ENCODE measurements around the gene ERCC5. TPM values are rescaled to one million over a fixed set of nuclear protein-coding genes. Genes with fewer than 3 reads are reported as not detected.

Gene ERCC5
- total and polyA plus RNA-seq, 2 donors (not counting 1 experiment from before 2014, with no cell fraction given) = 34.7 to 88.3 TPM

GRCh38 chr13:102914339-102914930, 68.6 kb downstream of the ERCC5 start:
- no peak overlapping the region for H3K4me3 ChIP-seq (ENCODE audit: control extremely low read depth in 1 of 5, extremely low read depth in 1 of 5, insufficient read depth in 1 of 5, low read depth in 2 of 5, low read length in 4 of 5)
- peaks cover 4% of the 10 kb centered on the region for H3K4me1 Mint-ChIP-seq
- H3K9me3 Mint-ChIP-seq (ENCODE audit: insufficient read depth) = peaks cover 2% of the 10 kb centered on the region
- intact Hi-C loops (cut with micrococcal nuclease) = no loop called here
- no peak overlapping the region for H3K27ac Mint-ChIP-seq
- ATAC-seq (ENCODE audit: low read depth) (no peak), DNase-seq (no peak)
- 98% methylated on average over 6 of the region's 12 CpGs for WGBS (ENCODE audit: insufficient coverage)
- H3K9ac ChIP-seq (ENCODE audit: low read length) = no peak overlapping the region
- H3K4me1 ChIP-seq (ENCODE audit: control insufficient read depth in 2 of 2, insufficient read depth in 2 of 2, low read length in 2 of 2) = no peaks in the 10 kb centered on the region
- no peak overlapping the region for H3K4me3 Mint-ChIP-seq
- H3K9me3 ChIP-seq (ENCODE audit: control extremely low read depth in 1 of 3, control insufficient read depth in 2 of 3, insufficient read depth in 1 of 3, low read length in 2 of 3) = no peaks in the 10 kb centered on the region
- H3K27me3 Mint-ChIP-seq = no peaks in the 10 kb centered on the region
- no peaks in the 10 kb centered on the region for H3K27me3 ChIP-seq (replicated peaks in 1 of 4; ENCODE audit: control extremely low read depth in 1 of 4, control insufficient read depth in 3 of 4, insufficient read depth in 4 of 4, low read length in 3 of 4)
- no peaks in the 10 kb centered on the region for H3K36me3 ChIP-seq (replicated peaks in 1 of 2; ENCODE audit: control extremely low read depth in 1 of 2, control insufficient read depth in 1 of 2, extremely low read depth in 1 of 2, insufficient read depth in 2 of 2, low read length in 1 of 2)
- H2AFZ ChIP-seq (ENCODE audit: insufficient read depth, low read depth, low read length, poor library complexity, severe bottlenecking) = no peak overlapping the region
- ChIA-PET POLR2A (no interaction called here), CTCF (interaction anchor here (1.6 to 2.5 kb wide), 3 partner anchors 10 to 226 kb away, joined by 5 to 12 read pairs (median 7); no protein-coding TSS in a partner anchor)
- no peaks in the 10 kb centered on the region for H4K20me1 ChIP-seq (ENCODE audit: control insufficient read depth, insufficient read depth, low read length, poor library complexity, severe bottlenecking)
- H3K27ac ChIP-seq (ENCODE audit: low read length in 2 of 2) = no peak overlapping the region
- H3K4me2 ChIP-seq (replicated peaks; ENCODE audit: low read depth, low read length, poor library complexity, severe bottlenecking) = no peak overlapping the region
- TF ChIP-seq EZH2 (IDR thresholded peaks at IDR 0.05; ENCODE audit: borderline replicate concordance, insufficient read depth, low read depth, low read length, poor library complexity, severe bottlenecking) = no peak
- no peak for TF ChIP-seq CTCF (IDR thresholded peaks at IDR 0.05)
- H3K79me2 ChIP-seq (ENCODE audit: control insufficient read depth, insufficient read depth, low read length) = no peaks in the 10 kb centered on the region

- no peaks in the 10 kb centered on the region for H3K36me3 ChIP-seq (replicated peaks in 1 of 2; ENCODE audit: control extremely low read depth in 1 of 2, control insufficient read depth in 1 of 2, extremely low read depth in 1 of 2, insufficient read depth in 2 of 2, low read length in 1 of 2)
- intact Hi-C loops (cut with micrococcal nuclease) = no loop called here
- H3K4me3 ChIP-seq (ENCODE audit: control extremely low read depth in 1 of 5, extremely low read depth in 1 of 5, insufficient read depth in 1 of 5, low read depth in 2 of 5, low read length in 4 of 5) = no peak overlapping the region
- no peak overlapping the region for H3K4me3 Mint-ChIP-seq
- ChIA-PET CTCF (interaction anchor here (0.6 to 2.5 kb wide), 7 partner anchors 9 to 1664 kb away, joined by 3 to 23 read pairs (median 5); no protein-coding TSS in a partner anchor), POLR2A (no interaction called here)
- peaks cover 4% of the 10 kb centered on the region for H3K4me1 Mint-ChIP-seq
- H3K27ac ChIP-seq (ENCODE audit: low read length in 2 of 2) = no peak overlapping the region
- no peaks in the 10 kb centered on the region for H4K20me1 ChIP-seq (ENCODE audit: control insufficient read depth, insufficient read depth, low read length, poor library complexity, severe bottlenecking)
- H3K9me3 ChIP-seq (ENCODE audit: control extremely low read depth in 1 of 3, control insufficient read depth in 2 of 3, insufficient read depth in 1 of 3, low read length in 2 of 3) = no peaks in the 10 kb centered on the region
- H3K27ac Mint-ChIP-seq = no peak overlapping the region
- ATAC-seq (ENCODE audit: low read depth) = no peak
- H3K4me1 ChIP-seq (ENCODE audit: control insufficient read depth in 2 of 2, insufficient read depth in 2 of 2, low read length in 2 of 2) = no peaks in the 10 kb centered on the region
- no peaks in the 10 kb centered on the region for H3K27me3 ChIP-seq (replicated peaks in 1 of 4; ENCODE audit: control extremely low read depth in 1 of 4, control insufficient read depth in 3 of 4, insufficient read depth in 4 of 4, low read length in 3 of 4)
- no peak overlapping the region for H2AFZ ChIP-seq (ENCODE audit: insufficient read depth, low read depth, low read length, poor library complexity, severe bottlenecking)
- no peaks in the 10 kb centered on the region for H3K27me3 Mint-ChIP-seq
- TF ChIP-seq EZH2 (IDR thresholded peaks at IDR 0.05; ENCODE audit: borderline replicate concordance, insufficient read depth, low read depth, low read length, poor library complexity, severe bottlenecking) = no peak
- no peak for TF ChIP-seq CTCF (IDR thresholded peaks at IDR 0.05)
- H3K79me2 ChIP-seq (ENCODE audit: control insufficient read depth, insufficient read depth, low read length) = no peaks in the 10 kb centered on the region
- no peak overlapping the region for H3K4me2 ChIP-seq (replicated peaks; ENCODE audit: low read depth, low read length, poor library complexity, severe bottlenecking)
- peaks cover 2% of the 10 kb centered on the region for H3K9me3 Mint-ChIP-seq (ENCODE audit: insufficient read depth)
- WGBS (ENCODE audit: insufficient coverage) = no CpG with 5 or more reads among the region's 3 CpGs
- DNase-seq = no peak
- no peak overlapping the region for H3K9ac ChIP-seq (ENCODE audit: low read length)
Measured at GRCh38 chr13:102915393-102915930, 69.6 kb downstream of the ERCC5 start.
